Mucosa of stomach (tissue), 1 donor: ENCODE measurements around the gene LRBA.

ENCODE experiments used
- H3K27me3 ChIP-seq: one replicate; pipeline ENCODE4 v1.7.0; 2013; ENCODE audit warnings: mild to moderate bottlenecking, low read length; ENCODE audit not compliant: control insufficient read depth, insufficient read depth
- H3K36me3 ChIP-seq: one replicate; pipeline ENCODE4 v1.7.0; 2013; ENCODE audit warnings: low read length; ENCODE audit not compliant: control insufficient read depth, insufficient read depth
- H3K4me1 ChIP-seq: one replicate; pipeline ENCODE4 v1.7.0; 2013; ENCODE audit warnings: mild to moderate bottlenecking, low read length; ENCODE audit not compliant: control insufficient read depth, insufficient read depth
- H3K4me3 ChIP-seq: one replicate; pipeline ENCODE4 v1.7.0; 2013; ENCODE audit warnings: low read length
- H3K9ac ChIP-seq: one replicate; pipeline ENCODE4 v1.7.0; 2013; ENCODE audit warnings: mild to moderate bottlenecking, low read length, moderate library complexity
- H3K9me3 ChIP-seq: one replicate; pipeline ENCODE4 v1.7.0; 2013; ENCODE audit warnings: mild to moderate bottlenecking, low read length, moderate library complexity; ENCODE audit not compliant: control insufficient read depth
- donor health status: Pancreatic carcinoma.

LRBA gene

GRCh38 chr4:150363721-150364688 is 651.1 kb downstream of the LRBA start:
- H3K36me3 ChIP-seq, result no peaks in the 10 kb centered on the region
- no peak overlapping the region for H3K9ac ChIP-seq
- no peaks in the 10 kb centered on the region for H3K27me3 ChIP-seq
- no peaks in the 10 kb centered on the region for H3K9me3 ChIP-seq
- H3K4me3 ChIP-seq, result no peak overlapping the region
- H3K4me1 ChIP-seq, result no peaks in the 10 kb centered on the region

DNA sequence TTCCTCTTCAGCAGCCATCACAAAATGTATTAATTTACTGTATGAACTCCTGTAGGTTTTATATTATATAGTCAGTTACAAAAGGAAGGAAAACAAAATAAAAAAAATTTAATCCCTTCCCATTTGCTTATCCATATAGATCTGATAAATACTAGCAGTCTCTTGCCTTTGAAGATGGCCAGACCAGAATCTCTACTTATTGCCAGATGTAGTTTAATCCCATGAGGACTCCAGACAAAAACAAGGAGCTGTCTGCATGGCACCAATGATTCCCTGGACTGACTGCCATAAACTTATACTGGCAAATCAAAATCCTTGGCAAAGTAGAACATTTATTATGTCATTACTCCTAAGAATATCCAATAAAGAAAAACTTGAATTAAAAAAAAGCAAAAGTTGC is 656.4 kb downstream of the LRBA start:
- H3K4me3 ChIP-seq, result no peak overlapping the region
- no peaks in the 10 kb centered on the region for H3K27me3 ChIP-seq
- H3K36me3 ChIP-seq, result no peaks in the 10 kb centered on the region
- H3K4me1 ChIP-seq, result no peaks in the 10 kb centered on the region
- H3K9me3 ChIP-seq, result no peaks in the 10 kb centered on the region
- no peak overlapping the region for H3K9ac ChIP-seq

GRCh38 chr4:150357829-150358228 is 657.3 kb downstream of the LRBA start:
- Histone ChIP-seq H3K4me3 (no peak overlapping the region), H3K36me3 (no peaks in the 10 kb centered on the region), H3K9ac (no peak overlapping the region), H3K4me1 (no peaks in the 10 kb centered on the region), H3K27me3 (no peaks in the 10 kb centered on the region), H3K9me3 (no peaks in the 10 kb centered on the region)

DNA sequence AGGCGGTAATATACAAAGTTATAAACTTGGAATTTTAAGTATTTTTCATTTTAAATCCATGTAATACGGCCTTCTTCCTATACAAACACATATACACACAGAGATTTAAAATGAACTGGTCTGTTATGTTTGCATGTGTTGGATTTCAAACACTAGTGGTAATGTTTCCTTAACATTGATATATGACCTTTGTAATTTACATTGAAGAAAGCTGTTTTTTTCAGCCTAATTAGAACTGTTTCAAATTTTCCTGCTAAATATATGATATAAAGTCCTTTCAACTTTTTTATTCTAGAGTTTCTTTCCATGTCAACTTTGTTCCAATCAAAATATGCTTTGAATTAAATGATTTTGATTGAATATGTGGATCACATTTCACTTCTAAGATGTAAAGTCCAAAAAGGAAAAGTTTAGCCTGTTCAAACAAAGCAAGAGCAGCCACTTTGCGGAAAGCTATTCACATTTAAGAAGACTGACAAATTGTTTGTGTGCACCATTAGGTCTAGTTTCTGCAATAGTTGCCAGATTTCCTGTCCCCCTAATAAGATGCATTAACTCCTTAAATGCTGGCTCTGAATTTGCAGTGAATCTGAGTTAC is 659.1 kb downstream of the LRBA start:
- no peaks in the 10 kb centered on the region for H3K9me3 ChIP-seq

DNA sequence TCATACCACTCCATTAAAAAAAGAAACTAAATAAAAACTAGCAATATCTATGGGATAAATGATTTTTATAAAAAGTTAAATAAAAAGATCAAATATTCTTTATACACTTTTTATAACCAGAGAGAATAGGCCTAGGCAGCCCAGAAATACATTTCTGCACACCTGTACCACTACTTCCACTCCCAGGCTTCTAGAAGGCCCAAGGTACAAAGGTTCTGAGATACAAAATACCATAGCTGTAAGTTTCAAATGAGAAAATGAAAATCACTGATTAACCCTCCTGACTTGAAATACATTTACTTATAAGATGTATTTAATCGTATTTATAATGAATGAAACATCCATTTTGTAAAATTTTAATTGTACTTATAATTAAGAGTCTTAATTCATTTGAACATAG is 659.7 kb downstream of the LRBA start:
- Histone ChIP-seq H3K36me3 (no peaks in the 10 kb centered on the region), H3K4me3 (no peak overlapping the region), H3K9ac (no peak overlapping the region), H3K27me3 (no peaks in the 10 kb centered on the region), H3K4me1 (no peaks in the 10 kb centered on the region), H3K9me3 (no peaks in the 10 kb centered on the region)

More for the DNA sequence above, 659.1 kb downstream of the LRBA start:
- no peaks in the 10 kb centered on the region for H3K4me1 ChIP-seq
- no peak overlapping the region for H3K4me3 ChIP-seq
- H3K36me3 ChIP-seq, result no peaks in the 10 kb centered on the region
- H3K9ac ChIP-seq, result no peak overlapping the region
- no peaks in the 10 kb centered on the region for H3K27me3 ChIP-seq

DNA sequence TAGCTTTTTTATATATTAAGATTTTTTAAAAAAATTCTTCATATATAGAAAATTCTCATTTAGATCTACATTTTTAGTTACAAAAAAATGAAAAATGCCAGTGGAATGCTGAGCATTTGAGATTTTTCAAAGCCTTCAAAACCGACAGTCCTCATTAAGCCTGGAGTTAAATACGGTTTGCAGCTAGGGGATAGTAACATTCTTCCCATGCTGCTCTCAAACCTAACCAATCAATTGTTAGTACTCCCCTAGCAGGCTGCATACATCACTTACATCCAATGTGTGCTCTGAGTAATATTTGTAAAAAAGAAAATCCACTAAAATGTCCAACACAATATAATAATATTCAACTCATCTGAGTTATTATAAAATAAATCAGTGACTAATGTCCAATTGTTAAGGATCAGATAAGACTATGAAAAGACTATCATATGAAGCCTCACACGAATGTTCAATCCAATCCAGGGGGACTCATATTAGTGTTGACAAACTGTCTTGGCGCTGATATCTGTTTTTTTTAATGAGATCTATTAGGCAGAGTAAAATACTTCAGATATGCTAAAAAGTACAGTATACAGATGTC is 660.8 kb downstream of the LRBA start:
- Histone ChIP-seq H3K9me3 (no peaks in the 10 kb centered on the region), H3K4me1 (no peaks in the 10 kb centered on the region), H3K36me3 (no peaks in the 10 kb centered on the region), H3K9ac (no peak overlapping the region), H3K27me3 (no peaks in the 10 kb centered on the region), H3K4me3 (no peak overlapping the region)

GRCh38 chr4:150348079-150348478 is 667.0 kb downstream of the LRBA start:
- Histone ChIP-seq H3K4me3 (no peak overlapping the region), H3K27me3 (no peaks in the 10 kb centered on the region), H3K36me3 (no peaks in the 10 kb centered on the region), H3K9me3 (no peaks in the 10 kb centered on the region), H3K4me1 (no peaks in the 10 kb centered on the region), H3K9ac (no peak overlapping the region)

GRCh38 chr4:150345207-150345744 is 669.8 kb downstream of the LRBA start:
- Histone ChIP-seq H3K4me3 (no peak overlapping the region), H3K27me3 (no peaks in the 10 kb centered on the region), H3K4me1 (no peaks in the 10 kb centered on the region)

DNA sequence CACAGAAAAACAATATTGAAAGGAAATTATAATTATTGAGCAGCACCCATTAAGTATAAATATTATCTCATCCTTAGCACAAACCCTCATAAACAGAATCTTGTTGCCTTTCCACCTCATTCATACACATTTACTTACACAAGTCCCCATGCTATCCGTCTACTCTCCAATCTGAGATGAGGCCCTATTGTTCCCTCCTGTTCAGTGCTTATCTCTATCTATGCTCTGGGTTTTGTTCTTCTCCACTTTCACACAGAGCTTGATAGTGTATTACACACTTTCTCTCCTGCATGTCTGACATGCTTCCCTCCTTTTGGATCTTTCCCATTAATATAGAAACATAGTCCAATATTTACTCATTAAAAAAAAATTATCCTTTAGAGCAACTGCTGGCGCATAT is 671.3 kb downstream of the LRBA start:
- Histone ChIP-seq H3K9me3 (no peaks in the 10 kb centered on the region), H3K4me3 (no peak overlapping the region), H3K27me3 (no peaks in the 10 kb centered on the region), H3K36me3 (no peaks in the 10 kb centered on the region), H3K4me1 (no peaks in the 10 kb centered on the region), H3K9ac (no peak overlapping the region)

More at GRCh38 chr4:150345207-150345744, 669.8 kb downstream of the LRBA start:
- Histone ChIP-seq H3K36me3 (no peaks in the 10 kb centered on the region), H3K9ac (no peak overlapping the region), H3K9me3 (no peaks in the 10 kb centered on the region)

DNA sequence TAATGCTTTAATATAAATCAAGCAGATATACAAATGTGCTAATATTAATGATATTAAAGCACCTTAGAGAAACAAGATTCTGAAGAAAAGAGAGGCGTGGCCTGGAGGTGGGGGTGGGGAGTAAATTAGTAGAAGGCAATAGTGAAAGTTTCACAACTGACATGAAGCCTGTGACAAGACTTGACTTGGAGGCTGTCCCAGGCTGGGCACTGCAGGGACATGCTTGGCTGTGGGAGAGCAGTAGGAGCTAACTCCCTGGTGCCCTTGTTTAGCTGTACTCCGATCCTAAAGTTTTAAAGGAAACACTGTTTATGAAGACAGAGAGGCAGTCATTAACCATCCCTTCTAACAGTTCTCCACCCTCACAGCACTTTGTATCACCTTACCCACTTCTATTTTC is 672.1 kb downstream of the LRBA start:
- no peak overlapping the region for H3K9ac ChIP-seq
- H3K27me3 ChIP-seq, result no peaks in the 10 kb centered on the region
- no peaks in the 10 kb centered on the region for H3K36me3 ChIP-seq
- no peak overlapping the region for H3K4me3 ChIP-seq
- H3K4me1 ChIP-seq, result no peaks in the 10 kb centered on the region
- H3K9me3 ChIP-seq, result no peaks in the 10 kb centered on the region

DNA sequence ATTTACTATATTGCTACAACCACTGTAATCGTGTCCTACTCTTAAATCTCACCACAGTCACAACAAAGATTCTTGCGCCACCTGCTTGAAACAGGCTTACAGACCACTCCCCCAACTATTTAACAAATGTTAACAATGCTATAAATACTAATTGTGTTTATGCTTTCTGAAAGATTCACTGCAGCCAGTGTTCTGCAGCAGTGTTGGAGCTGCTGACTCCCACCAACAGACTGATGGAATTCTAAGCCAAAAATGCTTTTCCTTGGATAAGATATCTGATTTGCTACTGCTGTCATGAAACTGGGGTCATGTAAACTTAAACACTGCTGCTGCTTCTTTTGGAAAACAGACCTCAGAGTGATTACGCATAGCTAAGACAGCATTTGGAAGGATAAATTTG is 677.4 kb downstream of the LRBA start:
- Histone ChIP-seq H3K4me3 (no peak overlapping the region), H3K36me3 (no peaks in the 10 kb centered on the region), H3K27me3 (no peaks in the 10 kb centered on the region), H3K4me1 (no peaks in the 10 kb centered on the region), H3K9ac (no peak overlapping the region), H3K9me3 (no peaks in the 10 kb centered on the region)
